Nephron (organoid): ENCODE measurements around the gene SLC15A4.

Experiments used
- H3K27ac Mint-ChIP-seq, 3 experiments: 2 replicates each; pipeline ENCODE4 v1.8.0; 2020; ENCODE audit warnings: mixed read lengths in 3 of 3, mild to moderate bottlenecking in 2 of 3, moderate library complexity in 1 of 3
- H3K27me3 Mint-ChIP-seq: 2 replicates; pipeline ENCODE4 v1.8.0; 2021; ENCODE audit warnings: low read depth, mild to moderate bottlenecking, moderate library complexity, mixed read lengths
- H3K36me3 Mint-ChIP-seq: 2 replicates; pipeline ENCODE4 v1.8.0; 2020; ENCODE audit warnings: low read depth, mixed read lengths
- H3K4me1 Mint-ChIP-seq: 2 replicates; pipeline ENCODE4 v1.8.0; 2020; ENCODE audit warnings: mixed read lengths
- H3K4me3 Mint-ChIP-seq, 3 experiments: 2 replicates each; pipeline ENCODE4 v1.8.0; 2020; ENCODE audit warnings: mild to moderate bottlenecking in 3 of 3, mixed read lengths in 3 of 3, moderate library complexity in 2 of 3
- H3K9me3 Mint-ChIP-seq: 2 replicates; pipeline ENCODE4 v1.8.0; 2020; ENCODE audit warnings: mixed read lengths
- TF ChIP-seq, protein P1 (sequence below), 3 experiments: fragments of 200-600 bp; sonication (generic); IDR thresholded peaks; one replicate each; pipeline ENCODE4 v1.5.0; 2021; ENCODE audit warnings: antibody characterized with exemption in 3 of 3; ENCODE audit not compliant: unreplicated experiment in 3 of 3

Gene SLC15A4

DNA sequence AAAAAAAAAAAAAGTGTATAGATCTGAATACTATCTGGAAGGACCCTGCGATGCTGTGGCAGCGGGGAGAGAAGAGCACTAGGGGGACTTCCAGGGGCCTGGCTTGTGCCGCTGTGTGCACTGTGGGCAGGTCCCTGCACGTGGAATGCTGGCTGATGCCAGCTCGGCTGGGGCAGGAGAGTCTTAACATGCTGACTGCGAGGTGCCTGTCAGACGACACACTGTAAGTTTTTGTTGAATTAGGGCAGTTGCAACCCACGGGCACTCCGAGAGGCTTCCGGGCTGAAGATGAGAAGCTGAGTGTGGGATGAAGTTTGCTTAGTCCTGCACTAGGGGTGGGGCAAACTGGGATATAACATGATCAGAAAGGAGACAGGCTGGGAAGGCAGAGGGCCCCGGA, 40.2 kb upstream of the SLC15A4 start:
- H3K36me3 Mint-ChIP-seq = no peaks in the 10 kb centered on the region
- no peak overlapping the region for H3K4me3 Mint-ChIP-seq
- TF ChIP-seq, protein P1, sequence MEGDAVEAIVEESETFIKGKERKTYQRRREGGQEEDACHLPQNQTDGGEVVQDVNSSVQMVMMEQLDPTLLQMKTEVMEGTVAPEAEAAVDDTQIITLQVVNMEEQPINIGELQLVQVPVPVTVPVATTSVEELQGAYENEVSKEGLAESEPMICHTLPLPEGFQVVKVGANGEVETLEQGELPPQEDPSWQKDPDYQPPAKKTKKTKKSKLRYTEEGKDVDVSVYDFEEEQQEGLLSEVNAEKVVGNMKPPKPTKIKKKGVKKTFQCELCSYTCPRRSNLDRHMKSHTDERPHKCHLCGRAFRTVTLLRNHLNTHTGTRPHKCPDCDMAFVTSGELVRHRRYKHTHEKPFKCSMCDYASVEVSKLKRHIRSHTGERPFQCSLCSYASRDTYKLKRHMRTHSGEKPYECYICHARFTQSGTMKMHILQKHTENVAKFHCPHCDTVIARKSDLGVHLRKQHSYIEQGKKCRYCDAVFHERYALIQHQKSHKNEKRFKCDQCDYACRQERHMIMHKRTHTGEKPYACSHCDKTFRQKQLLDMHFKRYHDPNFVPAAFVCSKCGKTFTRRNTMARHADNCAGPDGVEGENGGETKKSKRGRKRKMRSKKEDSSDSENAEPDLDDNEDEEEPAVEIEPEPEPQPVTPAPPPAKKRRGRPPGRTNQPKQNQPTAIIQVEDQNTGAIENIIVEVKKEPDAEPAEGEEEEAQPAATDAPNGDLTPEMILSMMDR (IDR thresholded peaks at IDR 0.05; ENCODE audit: unreplicated experiment in 3 of 3) = no peak
- H3K4me1 Mint-ChIP-seq = no peaks in the 10 kb centered on the region
- no peaks in the 10 kb centered on the region for H3K9me3 Mint-ChIP-seq
- H3K27ac Mint-ChIP-seq = no peak overlapping the region
- H3K27me3 Mint-ChIP-seq = peaks cover 4% of the 10 kb centered on the region

GRCh38 chr12:128861226-128862016, 37.7 kb upstream of the SLC15A4 start:
- H3K27ac Mint-ChIP-seq = no peak overlapping the region
- H3K9me3 Mint-ChIP-seq = no peaks in the 10 kb centered on the region
- no peak overlapping the region for H3K4me3 Mint-ChIP-seq
- H3K36me3 Mint-ChIP-seq = no peaks in the 10 kb centered on the region
- TF ChIP-seq, protein P1 (IDR thresholded peaks at IDR 0.05; ENCODE audit: unreplicated experiment in 3 of 3) = no peak
- H3K4me1 Mint-ChIP-seq = no peaks in the 10 kb centered on the region
- peaks cover 5% of the 10 kb centered on the region for H3K27me3 Mint-ChIP-seq

- Mint-ChIP-seq H3K4me3 (no peak overlapping the region), H3K36me3 (no peaks in the 10 kb centered on the region), H3K27ac (no peak overlapping the region), H3K4me1 (peaks cover 2% of the 10 kb centered on the region), H3K9me3 (no peaks in the 10 kb centered on the region), H3K27me3 (peaks cover 13% of the 10 kb centered on the region)
- TF ChIP-seq, protein P1 (IDR thresholded peaks at IDR 0.05; ENCODE audit: unreplicated experiment in 3 of 3) = no peak
Measured at GRCh38 chr12:128859311-128859710, 35.6 kb upstream of the SLC15A4 start.

GRCh38 chr12:128857133-128857763, 33.5 kb upstream of the SLC15A4 start:
- Mint-ChIP-seq H3K27me3 (peaks cover 23% of the 10 kb centered on the region), H3K36me3 (no peaks in the 10 kb centered on the region), H3K4me1 (peaks cover 6% of the 10 kb centered on the region), H3K4me3 (no peak overlapping the region), H3K27ac (no peak overlapping the region), H3K9me3 (no peaks in the 10 kb centered on the region)
- TF ChIP-seq, protein P1 (IDR thresholded peaks at IDR 0.05; ENCODE audit: unreplicated experiment in 3 of 3) = no peak

DNA sequence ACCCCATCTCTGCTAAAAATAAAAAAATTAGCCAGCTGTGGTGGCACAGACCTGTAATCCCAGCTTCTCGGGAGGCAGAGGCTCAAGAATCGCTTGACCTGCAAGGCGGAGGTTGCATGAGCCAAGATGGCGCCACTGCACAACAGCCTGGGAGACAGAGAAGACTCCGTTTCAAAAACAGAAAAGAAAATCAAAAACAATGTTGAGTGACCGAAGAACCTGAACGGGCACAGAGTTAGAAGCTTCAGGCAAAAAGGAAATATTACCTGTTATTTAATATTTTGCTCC, 33.0 kb upstream of the SLC15A4 start:
- no peak overlapping the region for H3K27ac Mint-ChIP-seq
- H3K4me1 Mint-ChIP-seq = peaks cover 6% of the 10 kb centered on the region
- TF ChIP-seq, protein P1 (IDR thresholded peaks at IDR 0.05; ENCODE audit: unreplicated experiment in 3 of 3) = no peak
- H3K36me3 Mint-ChIP-seq = no peaks in the 10 kb centered on the region
- no peaks in the 10 kb centered on the region for H3K9me3 Mint-ChIP-seq
- H3K4me3 Mint-ChIP-seq = no peak overlapping the region
- peaks cover 28% of the 10 kb centered on the region for H3K27me3 Mint-ChIP-seq
